Cardiac muscle cell (in vitro differentiated cells and primary cell): ENCODE results near the gene GNLY. TPM values are rescaled to one million over a fixed set of nuclear protein-coding genes. Genes with fewer than 3 reads are reported as not detected.

Source experiments
- DNase-seq, 2 donors: peaks; one replicate each; pipeline versions ENCODE4 v3.0.0 to v3.0.0-alpha.2; 2010 to 2017; ENCODE audit warnings: low read depth in 1 of 2, low spot score in 1 of 2
- H3K27ac ChIP-seq: fragments of 200-600 bp; sonication (generic); 2 replicates; pipeline ENCODE4 v1.5.1; 2016
- H3K27me3 ChIP-seq: fragments of 200-600 bp; sonication (generic); 2 replicates; pipeline ENCODE4 v1.6.0; 2016; ENCODE audit warnings: control low read depth
- H3K36me3 ChIP-seq: fragments of 200-600 bp; sonication (generic); 2 replicates; pipeline ENCODE4 v1.5.1; 2016; ENCODE audit warnings: control low read depth
- H3K4me1 ChIP-seq: fragments of 200-600 bp; sonication (generic); 2 replicates; pipeline ENCODE4 v1.8.1; 2017; ENCODE audit warnings: low read depth, mild to moderate bottlenecking, mixed run types
- H3K4me3 ChIP-seq: fragments of 200-600 bp; sonication (generic); 2 replicates; pipeline ENCODE4 v1.5.1; 2016; ENCODE audit warnings: mild to moderate bottlenecking
- H3K9me3 ChIP-seq: fragments of 200-600 bp; sonication (generic); 2 replicates; pipeline ENCODE4 v1.5.1; 2017; ENCODE audit warnings: low read depth, mild to moderate bottlenecking, control low read depth
- CTCF ChIP-seq: IDR thresholded peaks from 2 replicates; pipeline ENCODE4 v1.5.1; 2012; ENCODE audit warnings: low read depth, mild to moderate bottlenecking, low read length
- polyA plus RNA-seq: library from polyadenylated mRNA; unstranded; fragments of >200 nt; fragmentation: Nextera tagmentation; extraction: Ambion mirVana; gene quantifications from 2 replicates; pipeline ENCODE4 v1.2.1, GENCODE V29; 2016
- total RNA-seq: library from RNA; depleted of rRNA; stranded (reverse); fragments of >200 nt; gene quantifications from 2 replicates; pipeline ENCODE4 v1.2.3, GENCODE V29; 2016

The GNLY gene
- total and polyA plus RNA-seq, 2 experiments from 2014 or later = not detected

- H3K27ac ChIP-seq = no peak overlapping the region
- peaks cover 11% of the 10 kb centered on the region for H3K4me1 ChIP-seq
- no peaks in the 10 kb centered on the region for H3K36me3 ChIP-seq
- no peak for DNase-seq
- H3K27me3 ChIP-seq = no peaks in the 10 kb centered on the region
- no peaks in the 10 kb centered on the region for H3K9me3 ChIP-seq
- H3K4me3 ChIP-seq = no peak overlapping the region
- TF ChIP-seq CTCF = no peak
These were observed 23.8 kb downstream of the GNLY start for GRCh38 chr2:85718009-85718391.

GRCh38 chr2:85718885-85719492, 24.8 kb downstream of the GNLY start:
- no peaks in the 10 kb centered on the region for H3K9me3 ChIP-seq
- no peak for DNase-seq
- no peaks in the 10 kb centered on the region for H3K27me3 ChIP-seq
- no peak overlapping the region for H3K4me3 ChIP-seq
- H3K36me3 ChIP-seq = no peaks in the 10 kb centered on the region
- no peak for TF ChIP-seq CTCF
- H3K4me1 ChIP-seq = peaks cover 11% of the 10 kb centered on the region
- H3K27ac ChIP-seq = no peak overlapping the region

GRCh38 chr2:85719609-85720240, 25.6 kb downstream of the GNLY start:
- H3K4me1 ChIP-seq = peaks cover 11% of the 10 kb centered on the region

GRCh38 chr2:85720533-85720932, 26.4 kb downstream of the GNLY start:
- Histone ChIP-seq H3K27ac (no peak overlapping the region), H3K4me3 (no peak overlapping the region), H3K27me3 (no peaks in the 10 kb centered on the region)

More at GRCh38 chr2:85719609-85720240, 25.6 kb downstream of the GNLY start:
- TF ChIP-seq CTCF = no peak
- H3K27ac ChIP-seq = no peak overlapping the region
- DNase-seq = peak in 1 of 2 donors; percentile 31
- no peak overlapping the region for H3K4me3 ChIP-seq
- no peaks in the 10 kb centered on the region for H3K9me3 ChIP-seq
- no peaks in the 10 kb centered on the region for H3K36me3 ChIP-seq
- no peaks in the 10 kb centered on the region for H3K27me3 ChIP-seq

GRCh38 chr2:85721641-85722040, 27.5 kb downstream of the GNLY start:
- Histone ChIP-seq H3K27me3 (no peaks in the 10 kb centered on the region), H3K9me3 (no peaks in the 10 kb centered on the region), H3K4me1 (peaks cover 9% of the 10 kb centered on the region), H3K4me3 (no peak overlapping the region), H3K27ac (no peak overlapping the region), H3K36me3 (no peaks in the 10 kb centered on the region)
- no peak for TF ChIP-seq CTCF
- DNase-seq = no peak

More at GRCh38 chr2:85720533-85720932, 26.4 kb downstream of the GNLY start:
- Histone ChIP-seq H3K9me3 (no peaks in the 10 kb centered on the region), H3K4me1 (peaks cover 11% of the 10 kb centered on the region), H3K36me3 (no peaks in the 10 kb centered on the region)
- DNase-seq = no peak
- no peak for TF ChIP-seq CTCF
